HL-60 (cell line): ENCODE results near the gene MC1R.

Experiments used
- DNase-seq, 2 experiments: peaks; one replicate each; pipeline ENCODE4 v3.0.0-alpha.2; 2010 to 2020; ENCODE audit warnings: low read depth in 1 of 2, low spot score in 1 of 2
- H3K27ac ChIP-seq: fragments of 250-450 bp; sonication (Bioruptor Pico); replicated peaks from 2 replicates; pipeline ENCODE4 v1.5.1; 2020; ENCODE audit warnings: mild to moderate bottlenecking, moderate library complexity
- H3K27me3 ChIP-seq: fragments of 250-450 bp; sonication (Bioruptor Pico); 2 replicates; pipeline ENCODE4 v1.5.1; 2021; ENCODE audit warnings: mild to moderate bottlenecking, moderate library complexity; ENCODE audit not compliant: insufficient read depth, poor library complexity, severe bottlenecking
- H3K4me3 ChIP-seq: replicated peaks from 2 replicates; pipeline ENCODE4 v1.5.1; 2011; ENCODE audit warnings: mild to moderate bottlenecking, control low read depth, low read length; ENCODE audit not compliant: insufficient read depth
- CTCF ChIP-seq: IDR thresholded peaks from one replicate; pipeline ENCODE4 v1.5.1; 2011; ENCODE audit warnings: low read length, control low read depth, inconsistent platforms; ENCODE audit not compliant: insufficient read depth
- GABPA ChIP-seq: IDR thresholded peaks from 2 replicates; pipeline ENCODE4 v1.6.1; 2012; ENCODE audit warnings: low read depth
- POLR2AphosphoS5 ChIP-seq: IDR thresholded peaks from 2 replicates; pipeline ENCODE4 v1.6.1; 2012; ENCODE audit warnings: low read depth
- REST ChIP-seq: IDR thresholded peaks from 2 replicates; pipeline ENCODE4 v1.6.1; 2012; ENCODE audit warnings: low read depth; ENCODE audit not compliant: insufficient replicate concordance
- SPI1 ChIP-seq: IDR thresholded peaks from 2 replicates; pipeline ENCODE4 v1.6.1; 2012; ENCODE audit warnings: low read depth, mild to moderate bottlenecking, borderline replicate concordance

Gene MC1R

GRCh38 chr16:89884041-89884421, 34.6 kb upstream of the MC1R start:
- TF ChIP-seq GABPA, result no peak
- no peak for TF ChIP-seq SPI1
- TF ChIP-seq POLR2AphosphoS5, result no peak
- TF ChIP-seq REST, result no peak
- no peak for TF ChIP-seq CTCF
- Histone ChIP-seq H3K27ac (no peak overlapping the region), H3K4me3 (no peak overlapping the region), H3K27me3 (no peaks in the 10 kb centered on the region)
- DNase-seq, result no peak

GRCh38 chr16:89887243-89887642, 31.4 kb upstream of the MC1R start:
- Histone ChIP-seq H3K4me3 (no peak overlapping the region), H3K27me3 (no peaks in the 10 kb centered on the region), H3K27ac (no peak overlapping the region)
- TF ChIP-seq POLR2AphosphoS5 (no peak), SPI1 (no peak), CTCF (no peak), GABPA (no peak), REST (no peak)
- DNase-seq, result no peak

GRCh38 chr16:89890200-89890599, 28.5 kb upstream of the MC1R start:
- no peak overlapping the region for H3K4me3 ChIP-seq
- TF ChIP-seq SPI1, result no peak
- DNase-seq, result no peak
- no peaks in the 10 kb centered on the region for H3K27me3 ChIP-seq
- no peak overlapping the region for H3K27ac ChIP-seq

- H3K27me3 ChIP-seq, result no peaks in the 10 kb centered on the region
- H3K4me3 ChIP-seq, result no peak overlapping the region
- TF ChIP-seq POLR2AphosphoS5 (no peak), GABPA (no peak), REST (no peak), SPI1 (no peak), CTCF (no peak)
- no peak for DNase-seq
- H3K27ac ChIP-seq, result no peak overlapping the region
These were observed 27.6 kb upstream of the MC1R start for GRCh38 chr16:89890886-89891657.
